OCI-LY7 (cell line): ENCODE results near the gene NT5C2. TPM values are rescaled to one million over a fixed set of nuclear protein-coding genes. Genes with fewer than 3 reads are reported as not detected.

ENCODE experiments used
- BruUV-seq: library from RNA; stranded (reverse); fragments of 400-500 nt; replicated peaks from 2 replicates; lab custom pipeline; 2021; lab: Mats Ljungman, UMichigan
- CTCF ChIA-PET: fragments of 300-600 bp; sonication (Branson Sonifier 250); formaldehyde crosslinking; loops from one replicate; lab custom pipeline; 2022; ENCODE audit warnings: antibody characterized with exemption; ENCODE audit not compliant: unreplicated experiment; lab: Charles Lee
- POLR2A ChIA-PET: fragments of 300-600 bp; sonication (Branson Sonifier 250); formaldehyde crosslinking; loops from one replicate; lab custom pipeline; 2022; ENCODE audit warnings: antibody characterized with exemption; lab: Charles Lee
- DNase-seq: peaks from one replicate; pipeline ENCODE4 v3.0.0-alpha.2; 2015; ENCODE audit warnings: low spot score
- H2AFZ ChIP-seq: fragments of 200-600 bp; sonication (generic), shearing (Covaris generic); 2 replicates; pipeline ENCODE4 v1.6.1; 2014; ENCODE audit warnings: mild to moderate bottlenecking, antibody characterized with exemption, low read length, moderate library complexity
- H3K27ac ChIP-seq: fragments of 200-600 bp; sonication (generic); 2 replicates; pipeline ENCODE4 v1.5.1; 2014; ENCODE audit warnings: mixed run types, low read depth, mild to moderate bottlenecking, moderate library complexity, low read length, inconsistent platforms; ENCODE audit not compliant: poor library complexity, severe bottlenecking
- H3K36me3 ChIP-seq: fragments of 200-600 bp; sonication (generic); 2 replicates; pipeline ENCODE4 v1.6.1; 2014; ENCODE audit warnings: mild to moderate bottlenecking, antibody characterized with exemption, low read length, moderate library complexity, mixed read lengths; ENCODE audit not compliant: insufficient read depth
- H3K4me1 ChIP-seq: fragments of 200-600 bp; sonication (generic); 2 replicates; pipeline ENCODE4 v1.5.1; 2014; ENCODE audit warnings: mild to moderate bottlenecking, low read length; ENCODE audit not compliant: insufficient read depth, poor library complexity, severe bottlenecking
- H3K4me2 ChIP-seq: fragments of 200-600 bp; sonication (generic); 2 replicates; pipeline ENCODE4 v1.6.1; 2014; ENCODE audit warnings: mild to moderate bottlenecking, low read length
- H3K4me3 ChIP-seq: fragments of 200-600 bp; sonication (generic); 2 replicates; pipeline ENCODE4 v1.5.1; 2014; ENCODE audit warnings: mild to moderate bottlenecking, low read depth, low read length; ENCODE audit not compliant: poor library complexity, severe bottlenecking
- H3K79me2 ChIP-seq: fragments of 200-600 bp; sonication (generic); 2 replicates; pipeline ENCODE4 v1.6.1; 2016; ENCODE audit warnings: low read depth, mild to moderate bottlenecking, low read length, moderate library complexity, mixed read lengths; ENCODE audit not compliant: insufficient read depth
- H3K9me2 ChIP-seq: fragments of 200-600 bp; sonication (generic); 2 replicates; pipeline ENCODE4 v1.6.1; 2016; ENCODE audit warnings: mild to moderate bottlenecking, low read length, mixed read lengths; ENCODE audit not compliant: insufficient read depth
- H3K9me3 ChIP-seq: fragments of 200-600 bp; sonication (generic); 2 replicates; pipeline ENCODE4 v1.6.1; 2014; ENCODE audit warnings: mild to moderate bottlenecking, mixed run types, low read length, mixed read lengths
- H4K20me1 ChIP-seq: fragments of 200-600 bp; sonication (generic); 2 replicates; pipeline ENCODE4 v1.6.1; 2014; ENCODE audit warnings: mild to moderate bottlenecking, antibody characterized with exemption, low read length, moderate library complexity, mixed read lengths; ENCODE audit not compliant: insufficient read depth
- EZH2phosphoT487 ChIP-seq: fragments of 200-600 bp; sonication (generic); IDR thresholded peaks from 2 replicates; pipeline ENCODE4 v1.6.1; 2018; ENCODE audit warnings: low read depth, borderline replicate concordance, mild to moderate bottlenecking, mixed run types, antibody characterized with exemption, low read length, moderate library complexity, mixed read lengths
- intact Hi-C: fragments of 100-400 bp; cut with micrococcal nuclease; formaldehyde crosslinking; loops from one replicate; pipeline ENCODE4 v1.10.0; 2022; ENCODE audit not compliant: unreplicated experiment
- total RNA-seq, 2 experiments: library from RNA; depleted of rRNA in 1 of 2; stranded (reverse); fragments of >200 nt in 1 of 2; shearing (Covaris generic) in 1 of 2; gene quantifications; 2 replicates each; pipeline ENCODE4 v1.2.3, GENCODE V29; 2014 to 2022
- TF ChIP-seq, protein P1 (sequence below): fragments of 200-600 bp; sonication (generic); conservative IDR thresholded peaks from 2 replicates; pipeline ENCODE4 v1.5.1; 2014; ENCODE audit warnings: mild to moderate bottlenecking, antibody characterized with exemption, low read length, moderate library complexity, mixed read lengths

The NT5C2 gene
- total RNA-seq, 2 experiments from 2014 or later, result 72.0 to 87.3 TPM

DNA sequence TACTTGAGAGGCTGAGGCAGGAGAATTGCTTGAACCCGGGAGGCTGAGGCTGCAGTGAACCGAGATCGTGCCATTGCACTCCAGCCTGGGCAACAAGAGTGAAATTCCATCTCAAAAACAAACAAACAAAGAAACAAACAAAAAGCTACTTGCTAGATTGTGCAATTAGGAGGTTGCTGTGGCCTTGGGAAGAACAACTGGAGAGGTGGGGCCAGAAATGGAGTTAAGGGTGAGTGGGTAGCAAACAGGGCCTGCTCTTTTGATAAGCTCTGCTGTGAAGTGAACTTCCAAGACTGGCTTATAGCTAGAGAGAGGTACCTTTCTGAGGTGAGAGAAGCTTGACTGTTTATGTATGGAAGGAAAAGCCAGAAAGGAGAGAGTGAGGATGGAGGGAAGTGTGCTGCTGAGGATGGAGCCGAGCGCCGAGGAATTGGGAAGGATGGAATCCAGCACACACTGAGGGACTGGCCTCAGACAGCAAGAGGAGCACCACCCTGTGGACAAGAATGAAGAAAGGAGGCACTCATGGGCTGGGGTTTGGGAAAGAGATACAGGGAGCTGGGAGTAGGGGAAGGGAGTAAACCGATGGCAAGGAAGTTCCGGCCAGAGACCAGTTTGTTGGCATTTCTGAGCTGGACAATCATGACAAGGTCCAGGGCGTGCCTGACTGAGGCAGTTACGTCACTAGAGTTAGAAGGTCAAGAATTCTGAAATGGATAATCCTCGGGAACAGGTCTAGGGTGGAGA, 45.6 kb upstream of the NT5C2 start:
- Histone ChIP-seq H4K20me1 (no peaks in the 10 kb centered on the region), H3K36me3 (no peaks in the 10 kb centered on the region), H3K4me1 (peaks cover 8% of the 10 kb centered on the region), H3K9me2 (no peaks in the 10 kb centered on the region), H3K27ac (no peak overlapping the region), H3K4me3 (no peak overlapping the region), H3K79me2 (no peaks in the 10 kb centered on the region), H2AFZ (no peak overlapping the region), H3K9me3 (no peaks in the 10 kb centered on the region), H3K4me2 (no peak overlapping the region)
- TF ChIP-seq, protein P1, sequence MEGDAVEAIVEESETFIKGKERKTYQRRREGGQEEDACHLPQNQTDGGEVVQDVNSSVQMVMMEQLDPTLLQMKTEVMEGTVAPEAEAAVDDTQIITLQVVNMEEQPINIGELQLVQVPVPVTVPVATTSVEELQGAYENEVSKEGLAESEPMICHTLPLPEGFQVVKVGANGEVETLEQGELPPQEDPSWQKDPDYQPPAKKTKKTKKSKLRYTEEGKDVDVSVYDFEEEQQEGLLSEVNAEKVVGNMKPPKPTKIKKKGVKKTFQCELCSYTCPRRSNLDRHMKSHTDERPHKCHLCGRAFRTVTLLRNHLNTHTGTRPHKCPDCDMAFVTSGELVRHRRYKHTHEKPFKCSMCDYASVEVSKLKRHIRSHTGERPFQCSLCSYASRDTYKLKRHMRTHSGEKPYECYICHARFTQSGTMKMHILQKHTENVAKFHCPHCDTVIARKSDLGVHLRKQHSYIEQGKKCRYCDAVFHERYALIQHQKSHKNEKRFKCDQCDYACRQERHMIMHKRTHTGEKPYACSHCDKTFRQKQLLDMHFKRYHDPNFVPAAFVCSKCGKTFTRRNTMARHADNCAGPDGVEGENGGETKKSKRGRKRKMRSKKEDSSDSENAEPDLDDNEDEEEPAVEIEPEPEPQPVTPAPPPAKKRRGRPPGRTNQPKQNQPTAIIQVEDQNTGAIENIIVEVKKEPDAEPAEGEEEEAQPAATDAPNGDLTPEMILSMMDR, result peak; percentile 33; the same call in 1 of the 2 replicates
- no peak for TF ChIP-seq EZH2phosphoT487
- DNase-seq, result no peak
- no TSS peak for BruUV-seq
- intact Hi-C loops, result no loop called here
- ChIA-PET POLR2A (interaction anchor here (0.7 to 1.4 kb wide), 8 partner anchors 11 to 496 kb away, joined by 3 to 5 read pairs (median 4); no protein-coding TSS in a partner anchor), CTCF (interaction anchor here (0.5 kb wide), 1 partner anchor 79 kb away, joined by 3 read pairs; no protein-coding TSS in a partner anchor)

DNA sequence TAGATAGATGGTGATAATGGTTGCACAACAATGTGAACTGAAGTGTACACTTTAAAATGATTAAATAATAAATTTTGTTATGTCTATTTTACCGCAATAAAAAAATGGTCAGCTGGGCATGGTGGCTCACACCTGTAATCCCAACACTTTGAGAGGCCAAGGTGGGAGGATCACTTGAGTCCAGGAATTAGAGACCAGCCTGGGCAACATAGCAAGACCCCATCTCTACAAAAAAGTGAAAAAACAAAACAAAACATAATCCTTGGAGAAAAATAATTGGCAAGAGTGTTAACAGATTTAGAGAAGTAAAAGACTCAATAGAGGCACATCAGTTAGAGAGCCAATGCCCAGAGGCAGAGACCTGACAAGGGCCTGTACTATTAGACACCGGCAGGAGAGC, 42.7 kb upstream of the NT5C2 start:
- Histone ChIP-seq H2AFZ (no peak overlapping the region), H4K20me1 (no peaks in the 10 kb centered on the region), H3K36me3 (no peaks in the 10 kb centered on the region), H3K9me2 (no peaks in the 10 kb centered on the region), H3K79me2 (no peaks in the 10 kb centered on the region), H3K4me3 (no peak overlapping the region), H3K27ac (no peak overlapping the region), H3K9me3 (no peaks in the 10 kb centered on the region), H3K4me2 (no peak overlapping the region), H3K4me1 (peaks cover 13% of the 10 kb centered on the region)
- no TSS peak for BruUV-seq
- no peak for DNase-seq
- POLR2A ChIA-PET, result no interaction called here
- intact Hi-C loops, result no loop called here
- CTCF ChIA-PET, result no interaction called here
- no peak for TF ChIP-seq EZH2phosphoT487
- TF ChIP-seq, protein P1, result no peak
